ENCODE measurements around the gene TGFBI.

GRCh38 chr5:136060963-136061362 lies 32.2 kb downstream of the TGFBI start:
- TF ChIP-seq GATA3 (IDR thresholded peaks at IDR 0.05; ENCODE audit: low read depth, low read length) = no peak
- no peak for TF ChIP-seq GATA2 (IDR thresholded peaks at IDR 0.05; ENCODE audit: low read depth, low read length)

All from SH-SY5Y (cell line).